Caco-2 (cell line): Measurements from ENCODE around the gene GLB1L2. TPM values are rescaled to one million over a fixed set of nuclear protein-coding genes. Genes with fewer than 3 reads are reported as not detected.
"Not testable (repeated sequence)": the region's sequence is repeated elsewhere in the genome, so short reads cannot be mapped to it uniquely, and the experiment has no call there.

ENCODE experiments used
- BruUV-seq: library from RNA; stranded (reverse); fragments of 400-500 nt; replicated peaks from 2 replicates; lab custom pipeline; 2021; lab: Mats Ljungman, UMichigan
- CTCF ChIA-PET: fragments of 300-600 bp; sonication (Branson Sonifier 250); formaldehyde crosslinking; loops from one replicate; lab custom pipeline; 2022; ENCODE audit warnings: antibody characterized with exemption; lab: Charles Lee
- POLR2A ChIA-PET: fragments of 300-600 bp; sonication (Branson Sonifier 250); formaldehyde crosslinking; loops from one replicate; lab custom pipeline; 2022; ENCODE audit warnings: antibody characterized with exemption; lab: Charles Lee
- DNase-seq, 2 experiments: peaks; one replicate each; pipeline versions ENCODE4 v3.0.0 to v3.0.0-alpha.2; 2020 to 2022
- H3K27me3 ChIP-seq: replicated peaks from 2 replicates; pipeline ENCODE4 v1.6.0; 2011; ENCODE audit warnings: low read length; ENCODE audit not compliant: control insufficient read depth, insufficient read depth
- H3K36me3 ChIP-seq: 2 replicates; pipeline ENCODE4 v1.5.1; 2011; ENCODE audit warnings: low read length; ENCODE audit not compliant: control insufficient read depth, insufficient read depth
- H3K4me1 ChIP-seq: fragments of 250-450 bp; sonication (Bioruptor Pico); 2 replicates; pipeline ENCODE4 v1.5.1; 2020; ENCODE audit warnings: mild to moderate bottlenecking
- H3K4me3 ChIP-seq: 2 replicates; pipeline ENCODE4 v1.5.1; 2011; ENCODE audit warnings: low read depth, mild to moderate bottlenecking, control low read depth, low read length
- H3K9me3 ChIP-seq: fragments of 250-450 bp; sonication (Bioruptor Pico); 2 replicates; pipeline ENCODE4 v1.5.1; 2020; ENCODE audit warnings: mild to moderate bottlenecking, moderate library complexity
- H3K27ac Mint-ChIP-seq: one replicate; pipeline ENCODE4 v1.8.0; 2022; ENCODE audit warnings: mixed read lengths; ENCODE audit not compliant: unreplicated experiment
- H3K27me3 Mint-ChIP-seq: one replicate; pipeline ENCODE4 v1.8.0; 2022; ENCODE audit warnings: mixed read lengths; ENCODE audit not compliant: insufficient read depth, unreplicated experiment
- H3K36me3 Mint-ChIP-seq: one replicate; pipeline ENCODE4 v1.8.0; 2022; ENCODE audit warnings: mild to moderate bottlenecking, mixed read lengths; ENCODE audit not compliant: insufficient read depth, unreplicated experiment
- H3K4me1 Mint-ChIP-seq: one replicate; pipeline ENCODE4 v1.8.0; 2022; ENCODE audit warnings: low read depth, mixed read lengths; ENCODE audit not compliant: unreplicated experiment
- H3K4me3 Mint-ChIP-seq: one replicate; pipeline ENCODE4 v1.8.0; 2022; ENCODE audit warnings: mild to moderate bottlenecking, moderate library complexity, mixed read lengths; ENCODE audit not compliant: unreplicated experiment
- H3K9me3 Mint-ChIP-seq: one replicate; pipeline ENCODE4 v1.8.0; 2022; ENCODE audit warnings: mixed read lengths; ENCODE audit not compliant: unreplicated experiment
- CTCF ChIP-seq, 2 experiments: fragments of 200-600 bp in 1 of 2; IDR thresholded peaks; 1 replicate in 1 of 2; 2 replicates in 1 of 2; pipeline versions ENCODE4 v1.5.1 to v1.8.0; 2011 to 2022; ENCODE audit warnings: antibody characterized with exemption in 1 of 2, control low read depth in 1 of 2, inconsistent platforms in 1 of 2, low read depth in 1 of 2, low read length in 1 of 2, mild to moderate bottlenecking in 1 of 2, moderate library complexity in 1 of 2; ENCODE audit not compliant: insufficient read depth in 1 of 2, severe bottlenecking in 1 of 2, unreplicated experiment in 1 of 2
- intact Hi-C: fragments of 100-400 bp; cut with micrococcal nuclease; formaldehyde crosslinking; loops from one replicate; pipeline ENCODE4 v1.10.0; 2022; ENCODE audit not compliant: unreplicated experiment
- total RNA-seq: library from RNA; stranded (reverse); gene quantifications from 2 replicates; pipeline ENCODE4 v1.2.3, GENCODE V29; 2022

GLB1L2 gene
- total RNA-seq, 1 experiment from 2014 or later: 15.8 TPM

GRCh38 chr11:134317103-134317502 lies 14.7 kb upstream of the GLB1L2 start:
- Histone ChIP-seq H3K36me3 (no peaks in the 10 kb centered on the region), H3K4me1 (no peaks in the 10 kb centered on the region), H3K4me3 (no peak overlapping the region), H3K27me3 (no peaks in the 10 kb centered on the region), H3K9me3 (peaks cover 15% of the 10 kb centered on the region; the same call in 1 of the 2 replicates)
- BruUV-seq: no TSS peak
- CTCF ChIA-PET: no interaction called here
- no peaks in the 10 kb centered on the region for H3K36me3 Mint-ChIP-seq
- H3K4me3 Mint-ChIP-seq: no peak overlapping the region
- no peak overlapping the region for H3K27ac Mint-ChIP-seq
- intact Hi-C loops: no loop called here
- TF ChIP-seq CTCF (IDR thresholded peaks at IDR 0.05; ENCODE audit: insufficient read depth in 1 of 2, low read depth in 1 of 2, low read length in 1 of 2, severe bottlenecking in 1 of 2, unreplicated experiment in 1 of 2): no peak
- POLR2A ChIA-PET: no interaction called here
- no peaks in the 10 kb centered on the region for H3K4me1 Mint-ChIP-seq
- DNase-seq: no peak
- peaks cover 34% of the 10 kb centered on the region for H3K9me3 Mint-ChIP-seq
- peaks cover 33% of the 10 kb centered on the region for H3K27me3 Mint-ChIP-seq

- peaks cover 32% of the 10 kb centered on the region for H3K27me3 Mint-ChIP-seq
- H3K4me1 ChIP-seq, H3K4me1 Mint-ChIP-seq, H3K36me3 Mint-ChIP-seq, CTCF ChIA-PET, H3K27ac Mint-ChIP-seq, intact Hi-C loops, H3K4me3 Mint-ChIP-seq, POLR2A ChIA-PET, H3K4me3 ChIP-seq, H3K27me3 ChIP-seq, DNase-seq, H3K36me3 ChIP-seq, BruUV-seq: not testable (repeated sequence)
- H3K9me3 Mint-ChIP-seq: peaks cover 34% of the 10 kb centered on the region
- H3K9me3 ChIP-seq: peaks cover 15% of the 10 kb centered on the region; the same call in 1 of the 2 replicates
Observed at GRCh38 chr11:134321373-134321772, 10.4 kb upstream of the GLB1L2 start.

GRCh38 chr11:134322553-134322952 lies 9.2 kb upstream of the GLB1L2 start:
- CTCF ChIA-PET: no interaction called here
- Histone ChIP-seq H3K4me1 (no peaks in the 10 kb centered on the region), H3K36me3 (no peaks in the 10 kb centered on the region), H3K9me3 (peaks cover 10% of the 10 kb centered on the region; the same call in 1 of the 2 replicates), H3K27me3 (no peaks in the 10 kb centered on the region), H3K4me3 (no peak overlapping the region)
- no peaks in the 10 kb centered on the region for H3K4me1 Mint-ChIP-seq
- H3K4me3 Mint-ChIP-seq: no peak overlapping the region
- H3K36me3 Mint-ChIP-seq: no peaks in the 10 kb centered on the region
- H3K27ac Mint-ChIP-seq: no peak overlapping the region
- no peak for DNase-seq
- H3K27me3 Mint-ChIP-seq: peaks cover 32% of the 10 kb centered on the region
- no peak for TF ChIP-seq CTCF (IDR thresholded peaks at IDR 0.05; ENCODE audit: insufficient read depth in 1 of 2, low read depth in 1 of 2, low read length in 1 of 2, severe bottlenecking in 1 of 2, unreplicated experiment in 1 of 2)
- no TSS peak for BruUV-seq
- H3K9me3 Mint-ChIP-seq: peaks cover 27% of the 10 kb centered on the region
- POLR2A ChIA-PET: no interaction called here
- intact Hi-C loops: no loop called here

- POLR2A ChIA-PET: no interaction called here
Observed at GRCh38 chr11:134328433-134328832, 3.4 kb upstream of the GLB1L2 start.

More at GRCh38 chr11:134328433-134328832, 3.4 kb upstream of the GLB1L2 start:
- no peaks in the 10 kb centered on the region for H3K9me3 ChIP-seq
- no peaks in the 10 kb centered on the region for H3K27me3 ChIP-seq
- peaks cover 11% of the 10 kb centered on the region for H3K4me1 ChIP-seq
- Mint-ChIP-seq H3K27ac (no peak overlapping the region), H3K4me3 (no peak overlapping the region), H3K4me1 (peaks cover 24% of the 10 kb centered on the region), H3K27me3 (peaks cover 25% of the 10 kb centered on the region), H3K9me3 (no peaks in the 10 kb centered on the region), H3K36me3 (no peaks in the 10 kb centered on the region)
- no peak overlapping the region for H3K4me3 ChIP-seq
- no peak for DNase-seq
- no peak for TF ChIP-seq CTCF (IDR thresholded peaks at IDR 0.05; ENCODE audit: insufficient read depth in 1 of 2, low read depth in 1 of 2, low read length in 1 of 2, severe bottlenecking in 1 of 2, unreplicated experiment in 1 of 2)
- intact Hi-C loops: no loop called here
- no TSS peak for BruUV-seq
- CTCF ChIA-PET: no interaction called here
- H3K36me3 ChIP-seq: no peaks in the 10 kb centered on the region
